ENCODE data around the gene SLC27A5. TPM values are rescaled to one million over a fixed set of nuclear protein-coding genes. Genes with fewer than 3 reads are reported as not detected.

Gene SLC27A5, protein sequence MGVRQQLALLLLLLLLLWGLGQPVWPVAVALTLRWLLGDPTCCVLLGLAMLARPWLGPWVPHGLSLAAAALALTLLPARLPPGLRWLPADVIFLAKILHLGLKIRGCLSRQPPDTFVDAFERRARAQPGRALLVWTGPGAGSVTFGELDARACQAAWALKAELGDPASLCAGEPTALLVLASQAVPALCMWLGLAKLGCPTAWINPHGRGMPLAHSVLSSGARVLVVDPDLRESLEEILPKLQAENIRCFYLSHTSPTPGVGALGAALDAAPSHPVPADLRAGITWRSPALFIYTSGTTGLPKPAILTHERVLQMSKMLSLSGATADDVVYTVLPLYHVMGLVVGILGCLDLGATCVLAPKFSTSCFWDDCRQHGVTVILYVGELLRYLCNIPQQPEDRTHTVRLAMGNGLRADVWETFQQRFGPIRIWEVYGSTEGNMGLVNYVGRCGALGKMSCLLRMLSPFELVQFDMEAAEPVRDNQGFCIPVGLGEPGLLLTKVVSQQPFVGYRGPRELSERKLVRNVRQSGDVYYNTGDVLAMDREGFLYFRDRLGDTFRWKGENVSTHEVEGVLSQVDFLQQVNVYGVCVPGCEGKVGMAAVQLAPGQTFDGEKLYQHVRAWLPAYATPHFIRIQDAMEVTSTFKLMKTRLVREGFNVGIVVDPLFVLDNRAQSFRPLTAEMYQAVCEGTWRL
- total RNA-seq (10 to 100 TPM in 3 of 5 experiments, 1 to 10 TPM in 2; 5.9 to 14.1 (median 12.6) TPM), polyA plus RNA-seq (10 to 100 TPM; 18.4 to 26.9 TPM), total RNA-seq (4.6 reads per million, percentile 22 among the genes with 10 or more reads in this experiment)

- peak within 1 kb of the TSS in 1 of 10 donors; percentile 4 for H3K4me3 Mint-ChIP-seq
- Histone ChIP-seq H3K4me3 (ENCODE audit: low read length) (no peak within 1 kb of the TSS), H3K9me3 (ENCODE audit: control insufficient read depth in 2 of 3, low read length in 3 of 3) (no peaks in the 10 kb centered on the region), H3K36me3 (ENCODE audit: control insufficient read depth in 2 of 3, insufficient read depth in 3 of 3, low read length in 3 of 3) (peaks cover 0 to 11% (median 5%) of the 10 kb centered on the region in 3 experiments), H3K4me1 (ENCODE audit: control insufficient read depth in 2 of 2, insufficient read depth in 2 of 2, low read length in 2 of 2) (peaks cover 6 to 11% of the 10 kb centered on the region in 2 donors), H3K27ac (ENCODE audit: low read depth, low read length) (no peak within 1 kb of the TSS), H3K27me3 (ENCODE audit: control insufficient read depth in 2 of 2, insufficient read depth in 2 of 2, low read length in 2 of 2) (no peaks in the 10 kb centered on the region)
- ATAC-seq: no peak
- POLR2A ChIA-PET: interaction anchor here (0.5 to 1.4 kb wide), 2 partner anchors 9 to 11 kb away, joined by 3 to 4 read pairs; no protein-coding TSS in a partner anchor
- CTCF ChIA-PET: no interaction called here
- peak within 1 kb of the TSS in 3 of 9 donors; percentile 26 to 42 (median 32) for H3K27ac Mint-ChIP-seq
- H3K4me1 Mint-ChIP-seq: peaks cover 8 to 29% (median 16%) of the 10 kb centered on the region in 7 donors
- H3K27me3 Mint-ChIP-seq: no peaks in the 10 kb centered on the region
- no peak for DNase-seq
- peaks cover 0 to 23% (median 5%) of the 10 kb centered on the region in 5 donors for H3K36me3 Mint-ChIP-seq
- peaks cover 0 to 12% (median 6%) of the 10 kb centered on the region in 11 donors for H3K9me3 Mint-ChIP-seq
- intact Hi-C loops (cut with micrococcal nuclease): loop anchor here in 1 of 2 donors (5.0 kb wide), 1 partner anchor 109 kb away; no protein-coding TSS in a partner anchor
Measured at GRCh38 chr19:58511353-58512208, at the start of gene SLC27A5. Gene SLC27A5, minus strand, starts transcription at chr19:58511992. Its CDS starts 37 bp downstream, at chr19:58511955.

- intact Hi-C loops (cut with micrococcal nuclease): no loop called here
- Histone ChIP-seq H3K4me1 (ENCODE audit: control insufficient read depth in 2 of 2, insufficient read depth in 2 of 2, low read length in 2 of 2) (peaks cover 38 to 53% of the 10 kb centered on the region in 2 donors), H3K27ac (ENCODE audit: low read depth, low read length) (peak overlapping the region; percentile 97), H3K27me3 (ENCODE audit: control insufficient read depth in 2 of 2, insufficient read depth in 2 of 2, low read length in 2 of 2) (no peaks in the 10 kb centered on the region), H3K4me3 (ENCODE audit: low read length) (no peak overlapping the region), H3K36me3 (ENCODE audit: control insufficient read depth in 2 of 3, insufficient read depth in 3 of 3, low read length in 3 of 3) (peaks cover 0 to 8% (median 4%) of the 10 kb centered on the region in 3 experiments), H3K9me3 (ENCODE audit: control insufficient read depth in 2 of 3, low read length in 3 of 3) (no peaks in the 10 kb centered on the region)
- ChIA-PET POLR2A (interaction anchor here (3.0 to 5.1 kb wide), 5 partner anchors 10 to 42 kb away, joined by 11 to 40 read pairs (median 20); partner anchors contain the start of genes MZF1, TRIM28 and ZBTB45), CTCF (interaction anchor here (1.1 to 1.5 kb wide), 3 partner anchors 10 to 42 kb away, joined by 3 to 5 read pairs (median 3); partner anchors contain the start of gene ZBTB45)
- peaks cover 0 to 32% (median 4%) of the 10 kb centered on the region in 5 donors for H3K36me3 Mint-ChIP-seq
- DNase-seq (no peak), ATAC-seq (no peak)
- peaks cover 9 to 76% (median 68%) of the 10 kb centered on the region in 7 donors for H3K4me1 Mint-ChIP-seq
- peak overlapping the region; percentile 58 to 99 (median 96) for H3K4me3 Mint-ChIP-seq
- H3K27me3 Mint-ChIP-seq: peaks cover 0 to 4% (median 0%) of the 10 kb centered on the region in 5 donors
- H3K27ac Mint-ChIP-seq: peak overlapping the region in 7 of 9 donors; percentile 64 to 99 (median 76)
- peaks cover 0 to 1% (median 0%) of the 10 kb centered on the region in 11 donors for H3K9me3 Mint-ChIP-seq
Measured at GRCh38 chr19:58560921-58561320, 49.1 kb upstream of the SLC27A5 start.

DNA sequence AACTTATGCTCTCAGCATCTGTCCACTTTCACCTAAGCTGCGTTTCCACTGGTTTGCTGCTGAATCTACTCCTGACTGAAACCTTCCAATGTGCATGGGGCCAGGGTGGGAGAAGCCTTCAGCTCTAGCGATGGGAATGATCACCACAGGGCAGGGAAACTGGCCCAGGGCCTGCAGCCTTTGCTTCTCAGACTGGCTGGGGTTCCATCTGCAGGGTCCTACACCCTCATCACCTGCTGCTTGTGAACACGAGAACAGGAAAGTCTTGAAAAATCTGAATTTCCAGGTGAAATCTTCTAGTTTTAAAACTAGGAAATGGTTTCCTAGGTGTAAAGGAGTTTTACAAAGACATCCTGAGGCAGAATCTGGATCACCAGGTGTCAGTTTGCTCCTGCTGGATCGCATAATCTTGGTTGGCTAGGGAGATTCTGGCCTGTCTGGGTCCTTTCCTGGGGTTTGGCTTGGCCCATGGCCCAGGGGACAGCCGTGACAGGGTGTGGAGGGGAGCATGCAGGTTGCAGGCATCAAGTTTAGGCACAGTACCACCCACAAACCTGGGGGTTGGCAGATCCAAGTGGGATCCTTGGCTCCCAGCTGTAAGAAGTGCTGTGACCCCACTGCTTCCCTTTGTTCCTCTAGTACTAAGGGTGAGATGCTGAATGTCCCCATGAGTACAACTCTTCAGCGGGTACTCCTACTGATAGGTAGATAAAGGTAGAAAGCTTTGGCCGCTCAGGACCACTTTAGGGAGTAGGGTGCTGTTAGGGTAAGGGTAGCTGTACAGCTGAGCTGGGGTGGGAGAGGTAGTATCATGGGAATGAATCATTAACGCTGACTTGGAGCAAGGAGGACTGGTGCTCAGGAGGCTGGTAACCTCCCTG is 48.5 kb upstream of the SLC27A5 start:
- ChIA-PET CTCF (interaction anchor here (1.4 to 1.5 kb wide), 3 partner anchors 40 to 42 kb away, joined by 3 to 5 read pairs (median 4); partner anchors contain the start of gene ZBTB45), POLR2A (interaction anchor here (1.0 to 5.1 kb wide), 6 partner anchors 8 to 41 kb away, joined by 3 to 40 read pairs (median 20); partner anchors contain the start of genes MZF1, TRIM28 and ZBTB45)
- H3K27ac ChIP-seq (ENCODE audit: low read depth, low read length): peak overlapping the region; percentile 97
- peak overlapping the region; percentile 97 for H3K4me3 ChIP-seq (ENCODE audit: low read length)
- H3K4me3 Mint-ChIP-seq: peak overlapping the region; percentile 87 to 98 (median 96)
- peaks cover 0 to 4% (median 0%) of the 10 kb centered on the region in 5 donors for H3K27me3 Mint-ChIP-seq
- intact Hi-C loops (cut with micrococcal nuclease): no loop called here
- H3K9me3 Mint-ChIP-seq: peaks cover 0 to 1% (median 0%) of the 10 kb centered on the region in 11 donors
- ATAC-seq (no peak), DNase-seq (no peak)
- H3K27me3 ChIP-seq (ENCODE audit: control insufficient read depth in 2 of 2, insufficient read depth in 2 of 2, low read length in 2 of 2): no peaks in the 10 kb centered on the region
- peaks cover 0 to 35% (median 4%) of the 10 kb centered on the region in 5 donors for H3K36me3 Mint-ChIP-seq
- peaks cover 12 to 80% (median 73%) of the 10 kb centered on the region in 7 donors for H3K4me1 Mint-ChIP-seq
- H3K27ac Mint-ChIP-seq: peak overlapping the region; percentile 93 to 99 (median 98)
- H3K9me3 ChIP-seq (ENCODE audit: control insufficient read depth in 2 of 3, low read length in 3 of 3): no peaks in the 10 kb centered on the region
- H3K36me3 ChIP-seq (ENCODE audit: control insufficient read depth in 2 of 3, insufficient read depth in 3 of 3, low read length in 3 of 3): peaks cover 0 to 11% (median 4%) of the 10 kb centered on the region in 3 experiments
- peaks cover 42 to 58% of the 10 kb centered on the region in 2 donors for H3K4me1 ChIP-seq (ENCODE audit: control insufficient read depth in 2 of 2, insufficient read depth in 2 of 2, low read length in 2 of 2)

GRCh38 chr19:58559275-58560006 is 47.6 kb upstream of the SLC27A5 start:
- Mint-ChIP-seq H3K36me3 (peaks cover 0 to 38% (median 4%) of the 10 kb centered on the region in 5 donors), H3K27ac (peak overlapping the region; percentile 93 to 99 (median 98)), H3K4me3 (peak overlapping the region; percentile 87 to 98 (median 96)), H3K27me3 (peaks cover 0 to 4% (median 0%) of the 10 kb centered on the region in 5 donors), H3K4me1 (peaks cover 15 to 86% (median 76%) of the 10 kb centered on the region in 7 donors), H3K9me3 (peaks cover 0 to 2% (median 0%) of the 10 kb centered on the region in 11 donors)
- H3K9me3 ChIP-seq (ENCODE audit: control insufficient read depth in 2 of 3, low read length in 3 of 3): no peaks in the 10 kb centered on the region
- peaks cover 44 to 60% of the 10 kb centered on the region in 2 donors for H3K4me1 ChIP-seq (ENCODE audit: control insufficient read depth in 2 of 2, insufficient read depth in 2 of 2, low read length in 2 of 2)
- DNase-seq (peak in 1 of 9 donors; percentile 75), ATAC-seq (peak; percentile 9)
- H3K36me3 ChIP-seq (ENCODE audit: control insufficient read depth in 2 of 3, insufficient read depth in 3 of 3, low read length in 3 of 3): peaks cover 0 to 11% (median 4%) of the 10 kb centered on the region in 3 experiments
- H3K27me3 ChIP-seq (ENCODE audit: control insufficient read depth in 2 of 2, insufficient read depth in 2 of 2, low read length in 2 of 2): no peaks in the 10 kb centered on the region
- ChIA-PET POLR2A (interaction anchor here (1.0 to 5.1 kb wide), 6 partner anchors 8 to 40 kb away, joined by 3 to 40 read pairs (median 12); partner anchors contain the start of genes MZF1, TRIM28 and ZBTB45), CTCF (interaction anchor here (1.4 kb wide), 1 partner anchor 40 kb away, joined by 4 read pairs; the partner anchor contains the start of gene ZBTB45)
- peak overlapping the region; percentile 97 for H3K27ac ChIP-seq (ENCODE audit: low read depth, low read length)
- H3K4me3 ChIP-seq (ENCODE audit: low read length): peak overlapping the region; percentile 97
- intact Hi-C loops (cut with micrococcal nuclease): no loop called here

All from naive thymus-derived CD4-positive, alpha-beta T cell (primary cell).